ENCODE measurements around the gene KIF5A. TPM values are rescaled to one million over a fixed set of nuclear protein-coding genes. Genes with fewer than 3 reads are reported as not detected.

Gene KIF5A
- total and polyA plus RNA-seq, 2 of the 4 experiments (the other 2 are of a cell fraction), result 0.15 to 0.18 TPM

- H4K91ac ChIP-seq (ENCODE audit: insufficient read depth, low read depth, low read length), result no peak overlapping the region
- no peak overlapping the region for H3K23ac ChIP-seq (ENCODE audit: low read depth, low read length)
- H2BK15ac ChIP-seq (ENCODE audit: low read depth, low read length), result no peak overlapping the region
- no peak overlapping the region for H4K5ac ChIP-seq (ENCODE audit: low read depth, low read length)
- H2BK5ac ChIP-seq (ENCODE audit: low read depth, low read length, poor library complexity, severe bottlenecking), result no peak overlapping the region
- DNase-seq, result no peak
- H3K36me3 ChIP-seq (ENCODE audit: control insufficient read depth, insufficient read depth, low read length), result peaks cover 82% of the 10 kb centered on the region
- H3K27me3 ChIP-seq (ENCODE audit: control insufficient read depth, insufficient read depth, low read length), result no peaks in the 10 kb centered on the region
- H2BK20ac ChIP-seq (ENCODE audit: low read depth, low read length), result no peak overlapping the region
- intact Hi-C loops (cut with micrococcal nuclease) (no loop called here), in situ Hi-C loops (cut with MboI; ENCODE audit: low sequenced_read_pairs) (no loop called here), dilution Hi-C loops (cut with HindIII; ENCODE audit: low sequenced_read_pairs, unreplicated experiment) (no loop called here)
- H3K9me1 ChIP-seq (ENCODE audit: insufficient read depth, low read length), result peaks cover 7% of the 10 kb centered on the region
- ChIA-PET POLR2A (ENCODE audit: unreplicated experiment) (no interaction called here), CTCF (no interaction called here)
- BruUV-seq (replicated peaks), result no TSS peak
- H3K4me1 ChIP-seq (ENCODE audit: control insufficient read depth, insufficient read depth, low read length), result peaks cover 6% of the 10 kb centered on the region
- H3K27ac ChIP-seq (ENCODE audit: insufficient read depth, low read length), result no peak overlapping the region
- H3K4me2 ChIP-seq (ENCODE audit: low read depth, low read length), result no peak overlapping the region
- no peak for ATAC-seq (ENCODE audit: low read depth)
- TF ChIP-seq MAFK (IDR thresholded peaks at IDR 0.05; ENCODE audit: low read depth, low read length) (no peak), NFE2L2 (IDR thresholded peaks at IDR 0.05; ENCODE audit: low read depth, low read length) (no peak), CHD1 (IDR thresholded peaks at IDR 0.05; ENCODE audit: low read depth, low read length) (no peak), MXI1 (IDR thresholded peaks at IDR 0.05; ENCODE audit: borderline replicate concordance, low read depth, low read length) (no peak), MAZ (IDR thresholded peaks at IDR 0.05; ENCODE audit: borderline replicate concordance, low read depth, low read length) (no peak), CTCF (conservative IDR thresholded peaks at IDR 0.05; ENCODE audit: low read depth, low read length) (no peak), BHLHE40 (IDR thresholded peaks at IDR 0.05; ENCODE audit: low read depth, low read length) (no peak), POLR2A (IDR thresholded peaks at IDR 0.05; ENCODE audit: low read depth, low read length) (no peak), ELK1 (IDR thresholded peaks at IDR 0.05; ENCODE audit: borderline replicate concordance, low read depth, low read length) (no peak), RCOR1 (IDR thresholded peaks at IDR 0.05; ENCODE audit: insufficient replicate concordance, low read length) (no peak), FOS (IDR thresholded peaks at IDR 0.05; ENCODE audit: low read depth, low read length) (no peak), SMC3 (IDR thresholded peaks at IDR 0.05; ENCODE audit: low read depth, low read length) (no peak), RFX5 (IDR thresholded peaks at IDR 0.05; ENCODE audit: low read depth, low read length) (no peak), CEBPB (IDR thresholded peaks at IDR 0.05; ENCODE audit: low read depth, low read length) (no peak), RAD21 (IDR thresholded peaks at IDR 0.05; ENCODE audit: low read length) (no peak), USF2 (IDR thresholded peaks at IDR 0.05; ENCODE audit: low read depth, low read length) (no peak)
- H2AK9ac ChIP-seq (replicated peaks; ENCODE audit: low read depth, low read length, poor library complexity), result no peak overlapping the region
- peaks cover 15 to 50% of the 10 kb centered on the region in 2 experiments for H3K79me1 ChIP-seq (ENCODE audit: low read depth in 1 of 2, low read length in 2 of 2)
- no peak overlapping the region for H3K56ac ChIP-seq (ENCODE audit: extremely low read depth, insufficient read depth, low read length)
- H2AK5ac ChIP-seq (ENCODE audit: low read depth, low read length), result no peak overlapping the region
- no peak overlapping the region for H2BK120ac ChIP-seq (ENCODE audit: low read depth, low read length)
- peaks cover 16% of the 10 kb centered on the region for H4K20me1 ChIP-seq (ENCODE audit: insufficient read depth, low read length)
- H3K9ac ChIP-seq (ENCODE audit: low read depth, low read length), result no peak overlapping the region
- no peak overlapping the region for H3K18ac ChIP-seq (ENCODE audit: low read depth, low read length)
- H3K14ac ChIP-seq (replicated peaks; ENCODE audit: low read depth, low read length), result no peak overlapping the region
- H3K4me3 ChIP-seq (ENCODE audit: insufficient read depth, low read depth, low read length), result no peak overlapping the region
- H3K4ac ChIP-seq (ENCODE audit: low read depth, low read length), result no peak overlapping the region
- WGBS, 2 experiments (ENCODE audit: extremely low coverage in 2 of 2, insufficient read length in 1 of 2), result no CpG with 5 or more reads among the region's 10 CpGs
- H3K9me3 ChIP-seq (ENCODE audit: control insufficient read depth, insufficient read depth, low read length), result no peaks in the 10 kb centered on the region
- no peak overlapping the region for H4K8ac ChIP-seq (ENCODE audit: low read depth in 2 of 2, low read length in 2 of 2)
- H2AFZ ChIP-seq (replicated peaks; ENCODE audit: low read length, poor library complexity), result no peak overlapping the region
These were observed 20.9 kb upstream of the KIF5A start for GRCh38 chr12:57528831-57529555.
